Limb (tissue), 2 donors: ENCODE data around the gene NFRKB.

Experiments
- DNase-seq, 2 donors: peaks; one replicate each; pipeline ENCODE4 v3.0.0-alpha.2; 2016; ENCODE audit errors: extremely low spot score in 2 of 2

NFRKB gene

DNA sequence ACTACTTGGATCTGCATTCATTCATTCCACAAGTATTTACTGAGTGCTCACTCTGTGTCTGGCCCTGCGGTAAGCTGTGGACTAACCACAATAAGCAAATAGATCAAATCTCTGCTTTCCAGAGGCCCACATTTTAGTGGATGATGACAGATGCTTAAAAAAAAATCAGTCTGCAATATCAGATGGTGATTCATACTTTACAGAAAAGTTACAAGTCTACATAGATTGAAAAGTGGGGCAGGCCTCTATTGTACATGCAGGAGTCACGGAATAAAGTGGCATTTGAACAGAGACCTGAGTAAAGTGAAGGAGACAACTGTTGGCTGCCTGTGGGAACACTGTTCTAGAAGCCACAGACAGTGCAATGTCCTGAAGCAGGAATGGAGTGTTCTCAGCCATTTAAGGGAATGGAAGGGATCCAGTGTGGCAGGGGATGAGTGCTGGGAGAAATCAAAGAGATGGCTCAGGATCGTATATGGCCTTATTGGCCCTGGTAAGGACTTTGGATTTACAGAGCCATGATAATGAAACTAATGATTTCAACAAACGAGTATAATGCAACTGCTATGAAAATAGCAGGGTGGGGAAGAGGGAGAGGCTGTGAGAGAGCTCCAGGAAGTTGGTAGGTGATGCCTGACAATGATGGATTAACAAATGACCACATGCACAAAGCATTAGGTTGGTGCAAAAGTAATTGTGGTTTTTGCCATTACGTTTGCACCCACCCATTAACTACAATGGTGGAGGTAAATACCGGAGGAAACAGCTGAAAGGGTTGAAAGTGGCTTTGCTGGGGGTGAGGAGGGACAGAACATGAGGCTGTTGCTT, 48.7 kb downstream of the NFRKB start:
- no peak for DNase-seq
